Progenitor cell of endocrine pancreas (in vitro differentiated cells): Measurements from ENCODE around the gene FAM163B. TPM values are rescaled to one million over a fixed set of nuclear protein-coding genes. Genes with fewer than 3 reads are reported as not detected.

Experiments
- DNase-seq: peaks from one replicate; pipeline ENCODE4 v3.0.0; 2021; ENCODE audit warnings: low spot score; ENCODE audit not compliant: unreplicated experiment
- H3K27ac Mint-ChIP-seq: 2 replicates; pipeline ENCODE4 v1.8.0; 2021; ENCODE audit warnings: mild to moderate bottlenecking, moderate library complexity, mixed read lengths
- H3K27me3 Mint-ChIP-seq: 2 replicates; pipeline ENCODE4 v1.8.0; 2021; ENCODE audit warnings: mixed read lengths
- H3K36me3 Mint-ChIP-seq: 2 replicates; pipeline ENCODE4 v1.8.0; 2022; ENCODE audit warnings: mixed read lengths; ENCODE audit not compliant: insufficient read depth
- H3K4me1 Mint-ChIP-seq: 2 replicates; pipeline ENCODE4 v1.8.0; 2021; ENCODE audit warnings: low read depth, mixed read lengths
- H3K4me3 Mint-ChIP-seq: 2 replicates; pipeline ENCODE4 v1.8.0; 2021; ENCODE audit warnings: low read depth, mild to moderate bottlenecking, moderate library complexity, mixed read lengths
- H3K9me3 Mint-ChIP-seq: 2 replicates; pipeline ENCODE4 v1.8.0; 2021; ENCODE audit warnings: low read depth, mixed read lengths
- total RNA-seq: library from RNA; stranded (reverse); gene quantifications from 2 replicates; pipeline ENCODE4 v1.2.1, GENCODE V29; 2021
- TF ChIP-seq, protein P1 (sequence below): fragments of 200-600 bp; sonication (generic); IDR thresholded peaks from one replicate; pipeline ENCODE4 v1.5.0; 2021; ENCODE audit warnings: antibody characterized with exemption, mild to moderate bottlenecking; ENCODE audit not compliant: unreplicated experiment

The FAM163B gene
- total RNA-seq, 1 donor from 2014 or later, result not detected

DNA sequence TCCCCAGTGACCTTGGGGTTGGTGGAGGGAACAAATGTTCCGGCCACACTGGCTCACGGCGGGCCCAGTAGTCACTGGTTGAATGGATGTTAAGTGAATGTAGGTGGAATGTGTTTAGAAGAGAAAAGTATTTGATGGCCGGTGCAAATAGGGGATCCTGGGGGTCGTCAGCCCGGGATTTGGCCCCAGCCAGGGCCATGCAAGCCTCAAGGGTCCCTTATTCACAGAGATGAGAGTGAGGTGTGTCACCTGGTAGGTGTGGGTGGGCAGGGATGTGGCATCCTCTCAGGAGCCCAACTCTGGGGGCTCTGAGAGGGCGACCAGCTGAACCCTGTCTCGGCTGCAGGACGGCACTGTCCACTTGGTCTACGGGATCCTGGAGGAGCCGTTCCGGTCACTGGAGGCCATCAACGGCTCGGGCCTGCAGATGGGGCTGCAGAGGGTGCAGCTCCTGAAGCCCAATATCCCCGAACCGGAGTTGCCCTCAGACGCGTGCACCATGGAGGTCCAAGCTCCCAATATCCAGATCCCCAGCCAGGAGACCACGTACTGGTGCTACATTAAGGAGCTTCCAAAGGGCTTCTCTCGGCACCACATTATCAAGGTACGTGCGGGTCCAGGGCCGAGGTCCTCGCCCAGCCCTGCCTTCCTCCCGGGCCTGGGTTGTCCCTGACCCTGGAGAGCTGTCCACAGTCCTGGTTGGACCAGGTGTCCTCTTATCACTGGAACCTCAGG, 32.8 kb upstream of the FAM163B start:
- Mint-ChIP-seq H3K9me3 (no peaks in the 10 kb centered on the region), H3K4me1 (no peaks in the 10 kb centered on the region), H3K27me3 (peaks cover 33% of the 10 kb centered on the region), H3K36me3 (no peaks in the 10 kb centered on the region), H3K27ac (no peak overlapping the region), H3K4me3 (no peak overlapping the region)
- DNase-seq, result no peak
- TF ChIP-seq, protein P1, sequence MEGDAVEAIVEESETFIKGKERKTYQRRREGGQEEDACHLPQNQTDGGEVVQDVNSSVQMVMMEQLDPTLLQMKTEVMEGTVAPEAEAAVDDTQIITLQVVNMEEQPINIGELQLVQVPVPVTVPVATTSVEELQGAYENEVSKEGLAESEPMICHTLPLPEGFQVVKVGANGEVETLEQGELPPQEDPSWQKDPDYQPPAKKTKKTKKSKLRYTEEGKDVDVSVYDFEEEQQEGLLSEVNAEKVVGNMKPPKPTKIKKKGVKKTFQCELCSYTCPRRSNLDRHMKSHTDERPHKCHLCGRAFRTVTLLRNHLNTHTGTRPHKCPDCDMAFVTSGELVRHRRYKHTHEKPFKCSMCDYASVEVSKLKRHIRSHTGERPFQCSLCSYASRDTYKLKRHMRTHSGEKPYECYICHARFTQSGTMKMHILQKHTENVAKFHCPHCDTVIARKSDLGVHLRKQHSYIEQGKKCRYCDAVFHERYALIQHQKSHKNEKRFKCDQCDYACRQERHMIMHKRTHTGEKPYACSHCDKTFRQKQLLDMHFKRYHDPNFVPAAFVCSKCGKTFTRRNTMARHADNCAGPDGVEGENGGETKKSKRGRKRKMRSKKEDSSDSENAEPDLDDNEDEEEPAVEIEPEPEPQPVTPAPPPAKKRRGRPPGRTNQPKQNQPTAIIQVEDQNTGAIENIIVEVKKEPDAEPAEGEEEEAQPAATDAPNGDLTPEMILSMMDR, result no peak

DNA sequence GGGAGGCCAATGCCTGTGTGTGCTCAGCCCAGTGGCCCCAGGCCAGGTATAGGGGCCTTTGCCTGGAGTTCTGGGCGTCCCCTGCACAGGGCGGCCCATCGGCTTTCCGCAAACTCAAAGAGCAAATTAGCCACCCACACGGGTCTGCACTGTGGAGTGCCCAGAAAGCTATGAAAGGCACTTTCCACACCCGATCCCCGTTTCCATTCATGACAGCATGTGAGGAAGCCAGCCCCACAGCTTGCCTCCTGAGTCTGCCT, 32.1 kb upstream of the FAM163B start:
- Mint-ChIP-seq H3K9me3 (no peaks in the 10 kb centered on the region), H3K27me3 (peaks cover 37% of the 10 kb centered on the region), H3K4me1 (no peaks in the 10 kb centered on the region), H3K36me3 (no peaks in the 10 kb centered on the region), H3K4me3 (no peak overlapping the region), H3K27ac (no peak overlapping the region)
- no peak for DNase-seq
- TF ChIP-seq, protein P1, result no peak

DNA sequence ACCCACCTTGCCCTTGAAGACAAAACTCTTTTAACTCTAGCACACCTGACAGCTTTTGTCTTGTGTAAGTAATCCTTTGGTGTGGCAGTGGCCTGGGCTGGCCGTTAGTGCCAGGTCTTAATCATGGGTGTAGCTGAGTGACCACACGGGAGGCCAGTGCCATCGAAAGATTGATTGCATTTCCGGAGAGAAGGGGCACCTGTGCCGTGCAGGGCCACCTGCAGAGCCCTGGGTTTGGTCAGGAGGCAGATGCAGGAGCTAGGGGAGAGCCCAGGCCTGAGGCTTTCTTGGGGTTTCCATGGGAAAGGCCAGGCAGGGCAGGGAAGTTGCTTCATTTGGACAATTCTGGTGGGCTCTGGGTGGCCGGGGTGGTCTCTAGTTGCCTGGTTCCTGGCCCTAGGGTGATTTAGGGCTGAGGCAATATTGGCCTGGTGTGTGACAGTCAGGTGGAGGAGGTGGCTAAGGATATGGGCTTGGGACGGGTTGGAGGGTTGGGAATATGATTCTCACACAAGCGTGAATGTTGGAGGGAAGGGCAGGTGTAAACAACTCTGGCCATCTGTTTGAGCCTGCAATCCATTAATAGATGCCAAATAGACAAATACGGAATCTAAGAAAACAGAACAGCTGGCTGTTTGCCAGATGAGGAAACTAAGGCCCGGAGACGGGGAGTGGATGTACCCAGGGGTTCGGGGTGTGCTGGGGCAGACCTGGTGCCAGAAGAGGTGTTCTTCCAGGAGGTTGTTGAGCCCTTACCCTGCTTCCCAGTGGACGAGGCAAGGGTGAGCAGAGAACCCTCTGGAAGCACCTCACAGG, 31.6 kb upstream of the FAM163B start:
- no peaks in the 10 kb centered on the region for H3K4me1 Mint-ChIP-seq

DNA sequence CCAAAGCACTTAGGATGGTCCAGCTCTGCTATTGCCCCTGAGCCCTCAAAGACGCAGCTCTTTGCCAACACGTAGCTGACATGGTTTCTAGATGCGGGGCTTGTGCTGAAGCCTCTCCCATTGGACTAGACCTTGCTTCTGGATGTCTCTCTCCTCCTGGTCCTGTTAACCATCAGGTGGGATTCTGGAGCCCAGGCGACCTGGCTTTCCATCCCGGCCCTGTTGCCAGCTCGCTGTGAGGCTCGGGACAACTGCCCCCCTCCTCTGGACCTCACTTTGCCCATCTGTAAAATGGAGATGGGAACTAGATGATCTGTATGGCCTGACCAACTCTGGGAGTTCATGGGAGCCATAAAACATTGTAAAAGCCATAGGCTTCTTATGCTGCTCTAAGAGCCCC, 31.0 kb upstream of the FAM163B start:
- Mint-ChIP-seq H3K27ac (no peak overlapping the region), H3K9me3 (no peaks in the 10 kb centered on the region), H3K4me3 (no peak overlapping the region), H3K36me3 (no peaks in the 10 kb centered on the region), H3K27me3 (peaks cover 37% of the 10 kb centered on the region), H3K4me1 (no peaks in the 10 kb centered on the region)
- DNase-seq, result no peak
- TF ChIP-seq, protein P1, result no peak

More for the DNA sequence above, 31.6 kb upstream of the FAM163B start:
- Mint-ChIP-seq H3K36me3 (no peaks in the 10 kb centered on the region), H3K9me3 (no peaks in the 10 kb centered on the region), H3K27ac (no peak overlapping the region), H3K27me3 (peaks cover 36% of the 10 kb centered on the region), H3K4me3 (no peak overlapping the region)
- TF ChIP-seq, protein P1, result no peak
- DNase-seq, result no peak

DNA sequence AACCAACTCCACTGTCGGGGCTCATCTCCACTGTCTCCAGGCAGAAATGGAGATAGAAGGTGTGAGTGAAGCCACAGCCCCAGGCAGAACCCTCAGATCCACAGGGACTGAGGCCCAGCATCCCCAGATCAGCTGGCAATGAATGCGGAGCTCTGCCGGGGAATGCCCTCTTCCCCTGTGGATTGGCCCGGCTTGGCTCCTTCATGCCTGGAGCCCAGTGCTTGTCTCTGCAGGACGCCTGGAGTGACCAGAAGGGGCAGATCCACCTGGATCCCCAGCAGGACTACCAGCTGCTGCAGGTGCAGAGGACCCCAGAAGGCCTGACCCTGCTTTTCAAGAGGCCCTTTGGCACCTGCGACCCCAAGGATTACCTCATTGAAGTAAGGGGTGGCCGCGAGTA, 30.4 kb upstream of the FAM163B start:
- Mint-ChIP-seq H3K4me1 (no peaks in the 10 kb centered on the region), H3K4me3 (no peak overlapping the region), H3K9me3 (no peaks in the 10 kb centered on the region), H3K36me3 (no peaks in the 10 kb centered on the region), H3K27me3 (peaks cover 38% of the 10 kb centered on the region), H3K27ac (no peak overlapping the region)
- no peak for DNase-seq
- TF ChIP-seq, protein P1, result no peak
